HL-60 (cell line): ENCODE measurements around the gene MUSTN1.

Experiments used
- DNase-seq, 2 experiments: peaks; one replicate each; pipeline ENCODE4 v3.0.0-alpha.2; 2010 to 2020; ENCODE audit warnings: low read depth in 1 of 2, low spot score in 1 of 2
- H3K27ac ChIP-seq: fragments of 250-450 bp; sonication (Bioruptor Pico); replicated peaks from 2 replicates; pipeline ENCODE4 v1.5.1; 2020; ENCODE audit warnings: mild to moderate bottlenecking, moderate library complexity
- H3K27me3 ChIP-seq: fragments of 250-450 bp; sonication (Bioruptor Pico); 2 replicates; pipeline ENCODE4 v1.5.1; 2021; ENCODE audit warnings: mild to moderate bottlenecking, moderate library complexity; ENCODE audit not compliant: insufficient read depth, poor library complexity, severe bottlenecking
- H3K4me3 ChIP-seq: replicated peaks from 2 replicates; pipeline ENCODE4 v1.5.1; 2011; ENCODE audit warnings: mild to moderate bottlenecking, control low read depth, low read length; ENCODE audit not compliant: insufficient read depth
- CTCF ChIP-seq: IDR thresholded peaks from one replicate; pipeline ENCODE4 v1.5.1; 2011; ENCODE audit warnings: low read length, control low read depth, inconsistent platforms; ENCODE audit not compliant: insufficient read depth
- GABPA ChIP-seq: IDR thresholded peaks from 2 replicates; pipeline ENCODE4 v1.6.1; 2012; ENCODE audit warnings: low read depth
- POLR2AphosphoS5 ChIP-seq: IDR thresholded peaks from 2 replicates; pipeline ENCODE4 v1.6.1; 2012; ENCODE audit warnings: low read depth
- REST ChIP-seq: IDR thresholded peaks from 2 replicates; pipeline ENCODE4 v1.6.1; 2012; ENCODE audit warnings: low read depth; ENCODE audit not compliant: insufficient replicate concordance
- SPI1 ChIP-seq: IDR thresholded peaks from 2 replicates; pipeline ENCODE4 v1.6.1; 2012; ENCODE audit warnings: low read depth, mild to moderate bottlenecking, borderline replicate concordance

Gene MUSTN1

DNA sequence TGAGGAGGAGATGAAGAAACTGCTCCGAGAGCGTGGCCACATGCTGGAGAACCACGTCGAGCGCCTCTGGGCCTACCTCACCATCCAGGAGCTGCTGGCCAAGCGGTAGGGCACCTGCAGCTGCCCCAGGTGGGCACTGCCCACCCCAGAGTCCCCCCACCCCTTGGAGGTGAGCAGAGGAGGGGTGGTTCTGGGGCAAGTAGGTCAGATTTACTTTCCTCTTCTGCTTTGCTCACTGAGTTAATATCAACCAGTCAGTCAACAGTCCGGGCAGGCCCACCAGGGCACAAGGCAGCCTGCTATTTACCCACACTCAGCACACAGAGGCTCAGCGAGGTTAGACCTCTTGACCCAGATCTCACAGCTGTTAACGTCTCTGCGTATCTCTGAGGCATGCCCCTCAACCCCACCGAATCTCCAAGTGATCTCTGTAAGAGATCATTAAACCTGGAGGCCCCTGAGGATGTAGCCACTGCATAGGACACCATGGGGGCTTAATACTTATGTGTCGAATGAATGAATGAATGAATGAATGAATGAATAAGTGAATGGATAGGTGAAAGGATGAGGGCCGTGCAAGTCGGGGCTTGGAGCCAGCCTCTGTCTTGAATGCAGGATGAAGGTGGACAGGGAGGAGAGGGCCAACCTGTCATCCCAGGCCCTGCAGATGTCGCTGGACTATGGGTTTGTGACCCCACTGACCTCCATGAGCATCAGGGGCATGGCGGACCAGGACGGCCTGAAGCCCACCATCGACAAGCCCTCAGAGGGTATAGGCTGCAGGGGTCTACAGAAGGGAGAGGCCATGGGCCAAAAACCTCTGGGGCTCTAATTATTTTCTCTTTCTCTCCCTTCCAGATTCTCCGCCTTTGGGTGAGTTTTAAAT, 48.2 kb downstream of the MUSTN1 start:
- DNase-seq, result no peak
- H3K27ac ChIP-seq, result no peak overlapping the region
- H3K4me3 ChIP-seq, result no peak overlapping the region
- TF ChIP-seq SPI1 (no peak), GABPA (no peak), CTCF (no peak), POLR2AphosphoS5 (no peak), REST (no peak)
- no peaks in the 10 kb centered on the region for H3K27me3 ChIP-seq

GRCh38 chr3:52784931-52785590, 49.8 kb downstream of the MUSTN1 start:
- H3K27me3 ChIP-seq, result no peaks in the 10 kb centered on the region
- no peak for TF ChIP-seq SPI1
- no peak for TF ChIP-seq POLR2AphosphoS5
- TF ChIP-seq CTCF, result no peak
- no peak for TF ChIP-seq GABPA
- no peak for TF ChIP-seq REST
- H3K4me3 ChIP-seq, result no peak overlapping the region
- H3K27ac ChIP-seq, result no peak overlapping the region
- DNase-seq, result no peak

GRCh38 chr3:52784021-52784621, 50.7 kb downstream of the MUSTN1 start:
- TF ChIP-seq SPI1 (no peak), REST (no peak), GABPA (no peak), POLR2AphosphoS5 (no peak), CTCF (no peak)
- DNase-seq, result no peak
- H3K27ac ChIP-seq, result no peak overlapping the region
- H3K27me3 ChIP-seq, result no peaks in the 10 kb centered on the region
- H3K4me3 ChIP-seq, result no peak overlapping the region
